ENCODE measurements around the gene ASTN2.

Gene ASTN2

DNA sequence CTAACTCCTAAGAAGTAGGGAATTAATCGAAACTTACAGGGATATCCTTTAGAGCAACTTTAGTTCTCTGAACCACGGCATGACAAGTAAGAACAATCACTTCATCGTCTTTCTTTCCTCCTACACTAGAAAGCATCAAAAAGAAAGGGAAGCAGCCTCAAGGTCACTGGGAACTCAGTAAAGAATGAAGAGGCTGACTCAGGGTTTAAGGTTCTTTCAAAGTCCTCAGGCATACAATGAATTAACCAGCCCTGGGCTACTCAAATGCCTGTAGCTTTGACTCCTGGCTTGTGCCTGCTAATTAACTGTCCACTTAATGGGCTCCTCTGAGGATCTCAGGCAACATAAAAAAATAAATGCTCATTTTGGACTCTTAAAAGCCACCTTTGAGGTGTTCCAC lies 625.8 kb downstream of the ASTN2 start:
- DNase-seq, result no peak

DNA sequence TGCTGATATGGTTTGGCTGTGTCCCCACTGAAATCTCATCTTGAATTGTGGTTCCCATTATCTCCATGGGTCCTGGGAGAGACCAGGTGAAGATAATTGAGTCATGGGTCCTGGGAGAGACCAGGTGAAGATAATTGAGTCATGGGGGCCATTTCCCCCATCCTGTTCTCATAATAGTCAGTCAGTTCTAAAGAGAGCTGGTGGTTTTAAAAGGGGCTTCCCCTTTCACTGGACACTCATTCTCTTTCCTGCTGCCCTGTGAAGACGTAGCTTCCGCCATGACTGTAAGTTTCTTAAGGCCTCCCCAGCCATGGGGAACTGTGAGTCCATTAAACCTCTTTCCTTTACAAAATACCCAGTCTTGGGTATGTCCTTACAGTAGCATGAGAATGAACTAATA lies 628.1 kb downstream of the ASTN2 start:
- no peak for DNase-seq

DNA sequence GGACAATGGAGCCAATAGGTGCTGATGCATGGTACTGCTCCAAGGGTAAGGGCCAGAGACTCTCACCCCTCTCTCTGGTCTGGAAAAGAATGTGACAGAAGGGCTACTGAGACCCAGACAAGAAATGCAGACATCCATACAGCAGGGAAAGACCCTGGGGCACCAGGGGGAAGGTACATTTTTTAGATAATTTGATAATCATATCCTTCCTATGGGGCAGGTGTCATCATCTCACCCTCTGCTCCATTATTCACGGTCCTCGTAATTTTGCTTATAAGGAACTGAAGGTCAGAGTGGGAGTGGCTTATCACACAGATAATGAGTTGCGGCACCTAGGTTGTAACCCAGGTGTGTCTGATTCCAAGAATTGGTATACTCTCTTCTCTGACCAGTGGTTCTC lies 637.7 kb downstream of the ASTN2 start:
- DNase-seq, result no peak

DNA sequence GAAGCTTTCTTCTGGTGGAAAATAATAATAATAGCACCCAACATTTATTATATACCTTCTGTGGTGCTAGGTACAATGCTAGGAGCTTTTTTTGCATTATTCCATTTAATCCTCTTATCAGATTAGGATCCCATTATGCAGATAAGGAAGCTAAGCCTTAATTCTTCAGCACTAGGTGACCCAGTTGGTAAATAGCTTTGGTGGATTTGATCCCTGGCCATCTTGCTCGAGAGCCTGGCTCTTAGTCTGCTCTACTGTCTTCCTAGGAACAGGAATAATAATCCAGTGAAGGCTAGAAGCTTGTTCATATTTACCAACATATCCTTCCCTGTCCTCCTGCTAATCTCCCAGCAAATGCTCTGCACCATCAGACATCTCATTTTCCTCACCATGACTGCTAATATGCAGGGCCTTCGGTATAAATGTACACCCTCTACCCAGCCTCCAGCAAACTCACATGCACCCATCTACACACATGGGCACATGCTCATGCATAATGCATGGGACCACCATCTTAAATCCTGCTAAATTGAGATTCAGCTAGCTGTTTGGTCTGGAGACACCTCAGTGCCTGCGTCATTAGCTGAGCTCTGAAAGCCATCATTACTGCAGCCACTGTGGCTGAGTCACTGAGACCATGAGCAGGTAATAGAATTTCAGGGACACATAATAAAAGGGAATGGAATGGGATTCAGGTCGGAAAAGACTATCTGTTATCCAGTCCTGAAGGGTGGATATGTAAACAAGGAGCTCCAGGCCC lies 640.3 kb downstream of the ASTN2 start:
- no peak for DNase-seq

DNA sequence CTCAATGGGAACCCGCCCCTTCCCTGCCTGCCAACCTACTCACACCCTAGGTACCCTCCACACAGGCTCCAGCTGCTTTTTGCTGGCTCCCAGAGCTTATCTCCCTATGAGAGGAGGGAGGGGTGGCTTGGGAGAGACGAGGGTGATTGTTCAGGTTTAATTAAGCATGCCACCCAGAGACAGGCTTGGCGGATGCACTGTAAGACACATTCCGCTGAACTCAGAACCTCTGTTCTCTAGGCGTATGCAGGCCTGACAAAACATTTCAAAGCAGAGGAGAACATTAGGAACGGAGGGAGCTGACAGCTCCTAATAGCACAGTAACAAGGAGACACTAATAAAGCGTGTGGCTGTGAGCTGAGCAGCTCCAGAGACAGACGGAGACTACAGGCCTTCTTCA lies 647.6 kb downstream of the ASTN2 start:
- no peak for DNase-seq

DNA sequence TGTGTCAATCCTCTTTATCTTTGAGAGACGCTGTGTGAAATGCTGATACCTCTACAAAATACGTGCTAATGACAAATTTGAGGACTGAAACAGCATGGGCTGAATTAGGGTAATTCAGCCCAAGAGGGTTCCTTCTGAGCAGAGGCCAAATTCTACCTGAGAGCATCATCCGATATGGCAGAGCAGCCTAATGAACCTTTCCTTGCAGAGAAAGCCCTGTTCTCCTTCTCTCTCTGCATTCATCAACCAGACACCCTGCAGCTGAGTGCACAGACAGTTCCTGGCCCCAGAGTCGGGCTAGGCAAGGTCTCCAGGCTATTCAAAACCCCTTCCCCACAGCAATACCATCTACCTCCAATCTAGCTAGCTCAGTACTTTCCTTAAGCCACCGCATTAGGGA lies 649.8 kb downstream of the ASTN2 start:
- DNase-seq, result no peak

DNA sequence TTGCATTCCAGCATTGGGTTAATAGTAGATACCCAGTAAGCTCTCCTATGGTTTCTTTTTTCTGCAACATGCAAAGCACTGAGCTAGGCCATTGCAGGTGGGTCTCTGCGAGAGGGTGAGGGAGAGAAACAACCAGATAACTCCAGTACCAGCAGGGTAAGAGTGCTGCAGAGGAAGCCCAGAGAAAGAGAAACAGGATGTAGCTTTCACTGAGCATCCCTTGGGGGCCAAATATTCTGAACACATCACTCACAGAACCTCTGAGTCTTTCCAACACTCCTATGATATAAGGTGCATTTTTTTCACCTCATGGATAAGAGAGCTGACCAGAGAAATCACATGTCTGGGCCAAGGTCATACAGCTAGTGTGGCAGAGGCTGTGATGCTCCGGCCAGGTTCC lies 651.1 kb downstream of the ASTN2 start:
- DNase-seq, result no peak

DNA sequence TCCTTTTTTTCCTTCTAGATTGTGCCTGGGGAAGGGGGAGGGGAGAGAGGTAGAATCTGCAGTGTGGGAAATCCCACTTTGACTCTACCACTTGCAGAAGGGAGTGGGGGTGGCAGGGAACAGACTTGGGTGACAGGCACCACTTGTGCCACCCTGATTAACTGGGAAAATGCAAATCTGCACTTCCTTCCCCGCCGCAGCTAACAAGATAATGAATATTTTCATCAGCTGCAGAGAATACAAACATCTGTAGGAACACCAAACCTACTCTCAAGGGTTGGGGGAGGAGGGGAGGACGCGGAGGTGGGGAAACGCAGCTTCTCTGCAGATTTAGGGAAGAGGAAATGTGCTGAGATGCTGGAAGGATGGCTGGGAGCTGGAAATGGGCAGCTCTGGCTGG lies 654.2 kb downstream of the ASTN2 start:
- no peak for DNase-seq

DNA sequence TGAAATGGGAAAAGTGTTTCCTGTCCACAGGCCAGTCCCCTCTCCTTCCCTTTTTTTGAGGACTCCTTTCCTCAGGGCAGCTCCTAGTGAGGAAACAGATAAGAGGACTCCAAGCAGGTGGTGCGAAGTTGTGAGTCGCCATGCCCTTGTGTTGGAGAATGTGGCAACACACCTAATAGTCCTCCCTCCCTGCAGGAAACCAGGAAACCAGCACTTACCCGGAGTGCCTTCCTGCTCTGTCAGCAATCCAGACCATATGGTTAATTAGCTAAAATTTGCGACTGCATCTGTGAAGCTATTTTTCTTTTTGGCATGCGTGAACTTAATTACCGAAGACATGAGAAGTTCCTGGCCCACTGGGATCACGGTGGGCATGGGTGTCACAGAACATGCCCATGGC lies 657.8 kb downstream of the ASTN2 start:
- no peak for DNase-seq

DNA sequence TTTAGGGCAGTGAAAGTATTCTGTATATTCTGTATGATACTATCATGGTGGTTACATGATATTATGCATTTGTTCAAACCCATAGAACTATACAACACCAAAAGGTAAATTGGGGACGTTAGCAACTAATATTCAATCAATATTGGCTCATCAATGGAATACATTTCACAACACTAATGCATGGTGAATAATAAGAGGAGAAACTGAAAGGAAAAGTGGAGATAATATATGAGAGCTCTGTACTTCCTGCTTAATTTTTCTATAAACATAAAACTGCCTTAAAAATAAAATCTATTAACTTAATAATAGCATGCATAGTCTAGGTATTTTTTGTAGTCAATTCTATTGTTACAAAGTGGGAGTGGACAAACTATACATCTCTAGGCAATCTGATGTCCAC lies 661.5 kb downstream of the ASTN2 start:
- DNase-seq, result no peak

DNA sequence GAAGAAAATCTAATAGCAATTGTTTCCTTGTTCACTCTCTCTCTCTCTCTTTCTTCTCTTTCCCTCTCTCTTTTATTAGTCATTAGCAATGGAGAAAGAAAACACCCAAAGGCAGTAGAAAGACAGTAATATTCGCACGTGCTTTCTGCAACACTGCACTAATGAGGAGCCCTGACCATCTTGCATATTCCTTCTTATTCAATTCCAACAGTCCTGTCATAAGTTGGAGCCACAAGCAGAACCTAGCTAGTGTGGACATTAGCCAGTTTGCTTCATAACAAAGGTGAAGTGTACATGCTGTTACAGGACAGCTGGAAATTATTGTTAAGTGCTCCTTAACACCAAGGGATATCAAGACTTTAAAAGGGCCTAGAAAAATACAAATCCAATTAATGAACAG lies 664.3 kb downstream of the ASTN2 start:
- DNase-seq, result no peak

DNA sequence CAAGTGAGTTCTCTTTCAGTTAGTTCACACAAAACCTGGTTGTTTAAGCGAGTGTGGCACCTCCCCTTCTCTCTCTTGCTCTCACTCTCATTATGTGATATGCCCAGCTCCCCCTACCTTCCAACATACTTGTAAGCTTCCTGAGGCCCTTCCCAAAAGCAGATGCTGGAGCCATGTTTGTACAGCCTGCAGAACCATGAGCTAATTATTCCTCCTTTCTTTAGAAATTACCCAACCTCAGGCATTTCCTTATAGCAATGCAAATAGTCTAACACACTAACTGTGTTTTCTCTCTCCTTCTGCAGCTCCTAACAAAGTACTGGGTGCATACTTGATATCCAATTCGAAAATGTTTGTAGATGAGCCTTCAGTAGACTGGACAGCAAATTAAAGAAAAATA lies 665.1 kb downstream of the ASTN2 start:
- no peak for DNase-seq

DNA sequence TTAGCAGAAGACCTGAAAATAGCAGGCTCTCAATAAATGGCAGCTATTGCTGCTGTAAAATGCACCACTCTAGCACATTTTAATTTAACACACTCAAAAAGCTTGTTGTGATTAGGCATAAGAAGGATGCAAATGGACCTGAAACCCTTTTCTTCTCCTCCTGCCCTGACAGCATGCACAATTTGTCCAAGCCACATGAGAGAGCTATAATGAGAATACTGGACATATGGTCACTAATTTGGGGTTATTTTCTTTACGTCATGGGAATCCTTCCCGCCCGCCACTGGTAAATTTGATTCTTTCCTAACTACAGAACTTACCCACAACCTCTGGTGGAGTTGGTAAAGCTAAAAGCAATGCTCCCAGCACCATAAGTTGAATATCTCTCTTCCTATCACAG lies 665.7 kb downstream of the ASTN2 start:
- DNase-seq, result no peak

DNA sequence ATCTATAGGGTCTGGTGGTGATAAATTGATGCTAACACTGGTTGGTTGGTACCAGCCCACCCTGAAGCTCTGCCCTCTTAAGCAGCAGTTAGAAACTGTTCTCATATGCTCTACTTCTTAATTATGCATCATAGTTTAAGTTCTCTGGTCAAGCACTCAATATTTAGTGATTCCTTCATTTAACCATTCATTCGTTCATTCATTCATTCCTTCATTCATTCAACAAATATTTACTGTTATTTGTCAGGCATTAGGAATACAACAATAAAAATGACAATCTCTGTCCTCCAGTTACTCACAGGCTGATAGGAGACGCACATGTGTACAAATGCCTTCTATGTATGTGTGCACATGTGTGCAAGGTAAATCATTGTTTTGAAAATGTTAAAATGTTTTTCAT lies 673.1 kb downstream of the ASTN2 start:
- DNase-seq, result no peak

DNA sequence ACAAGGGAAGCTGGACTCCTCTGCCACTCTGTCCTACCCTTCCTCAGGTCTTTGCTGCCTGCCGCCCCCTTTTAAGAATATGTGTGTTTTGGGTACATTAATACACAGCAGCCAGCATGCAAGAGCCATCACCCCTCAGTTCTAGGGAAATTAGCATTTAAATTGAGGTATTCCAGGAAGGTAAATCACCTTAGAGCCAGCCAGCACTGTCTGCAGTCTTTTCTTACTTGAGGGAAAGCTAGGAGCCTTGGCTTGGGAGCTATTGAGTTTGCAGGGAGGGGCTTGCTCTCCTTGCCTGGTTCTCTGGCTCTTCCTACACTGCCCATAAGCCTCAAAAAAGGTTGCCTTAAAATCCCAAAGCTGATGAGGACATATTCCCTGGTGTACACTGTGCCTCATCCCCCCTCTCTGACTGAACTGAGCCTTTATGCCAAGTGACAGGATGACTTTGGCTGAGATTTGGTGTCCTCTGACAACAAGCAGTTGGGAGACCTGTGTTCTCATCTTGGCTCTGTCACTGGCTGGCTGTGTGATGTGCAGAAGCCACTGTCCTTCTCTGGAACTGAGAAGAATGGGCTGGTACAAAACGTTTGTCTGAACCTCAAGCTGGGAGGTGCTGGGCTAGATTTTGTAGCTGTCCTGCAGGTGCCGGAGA lies 673.6 kb downstream of the ASTN2 start:
- DNase-seq, result no peak

DNA sequence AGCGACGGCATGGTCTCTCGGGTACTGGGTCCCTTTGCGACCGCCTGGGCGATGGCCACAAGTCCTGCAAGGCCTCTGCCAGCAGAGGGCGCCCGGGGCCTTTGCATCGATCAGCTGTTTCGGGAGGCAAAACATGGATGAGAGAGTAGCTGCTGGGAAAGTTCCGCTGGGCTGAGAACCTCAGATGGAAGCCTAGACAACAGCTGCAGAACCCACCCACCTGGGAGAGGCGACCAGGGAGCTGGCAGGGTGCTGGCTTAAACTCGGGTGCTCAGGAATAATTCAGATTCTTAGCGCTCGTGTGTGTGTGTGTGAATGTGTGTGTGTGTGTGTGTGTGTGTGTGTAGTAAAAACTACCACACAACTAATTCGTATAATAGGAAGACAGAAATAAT lies 677.7 kb downstream of the ASTN2 start:
- DNase-seq, result peak; percentile 55

DNA sequence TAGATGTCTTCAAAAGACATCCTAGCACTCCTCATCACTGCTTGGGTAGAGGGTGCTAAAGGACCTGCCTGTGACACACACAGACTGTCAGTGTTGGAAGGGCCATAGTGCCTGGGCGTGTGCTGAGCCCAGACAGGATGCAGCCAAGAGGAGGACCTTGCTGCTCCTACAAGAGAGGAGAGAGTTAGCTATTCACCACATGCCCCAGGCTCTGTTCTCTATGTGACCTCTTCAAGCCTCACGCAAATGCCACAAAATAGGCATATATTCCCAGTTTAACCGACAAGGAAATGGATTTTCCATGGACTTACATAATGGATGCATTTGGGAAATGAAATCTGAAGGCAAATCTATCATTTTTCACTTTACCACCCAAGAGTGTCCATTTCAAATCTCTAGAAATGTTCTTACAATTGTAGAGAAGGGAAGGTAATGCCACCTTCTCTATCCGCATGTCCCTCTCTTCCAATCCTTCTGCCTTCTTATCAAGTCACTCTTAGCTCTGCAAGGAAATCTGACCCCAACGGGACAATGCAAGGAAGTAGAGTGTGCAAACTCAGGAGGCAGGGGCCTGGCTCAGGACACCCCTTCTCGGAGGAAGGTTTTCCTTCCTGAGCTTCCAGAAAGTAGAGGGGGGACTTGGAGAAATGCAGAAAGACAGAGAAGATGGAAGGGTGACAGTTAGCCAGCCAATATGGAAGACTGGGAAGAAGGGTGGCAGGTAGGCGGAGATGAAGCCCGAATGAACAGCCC lies 678.3 kb downstream of the ASTN2 start:
- DNase-seq, result no peak

DNA sequence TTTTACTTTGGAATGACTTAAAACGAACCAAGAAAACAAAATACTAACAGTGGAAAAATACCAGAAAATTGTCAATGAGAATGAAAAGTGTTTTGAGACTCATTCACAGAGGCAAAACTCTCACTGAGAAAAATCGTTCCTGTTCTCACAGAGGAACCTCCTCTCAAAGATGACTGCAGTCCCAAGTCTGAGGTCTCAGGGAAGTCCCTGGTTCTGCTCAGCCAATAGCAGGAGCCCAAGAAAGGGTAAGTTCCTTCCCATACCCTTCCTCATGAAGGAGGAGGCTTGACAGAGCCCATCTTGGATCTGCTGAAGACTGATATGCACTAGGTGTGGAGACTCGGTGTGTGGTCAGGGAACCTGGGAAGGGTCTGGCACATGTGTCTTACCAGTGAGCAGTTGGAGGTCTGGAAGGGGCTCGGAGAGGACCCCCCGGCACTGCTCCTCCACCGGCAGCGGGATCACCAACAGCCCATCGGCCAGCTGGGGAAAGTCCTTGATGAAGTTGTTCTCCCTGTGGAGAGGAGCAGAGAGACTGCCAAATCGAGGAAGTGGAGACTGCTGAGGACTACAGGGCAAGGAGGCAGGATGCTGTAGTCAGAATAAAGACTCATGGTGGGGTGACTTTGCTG lies 681.7 kb downstream of the ASTN2 start:
- no peak for DNase-seq

DNA sequence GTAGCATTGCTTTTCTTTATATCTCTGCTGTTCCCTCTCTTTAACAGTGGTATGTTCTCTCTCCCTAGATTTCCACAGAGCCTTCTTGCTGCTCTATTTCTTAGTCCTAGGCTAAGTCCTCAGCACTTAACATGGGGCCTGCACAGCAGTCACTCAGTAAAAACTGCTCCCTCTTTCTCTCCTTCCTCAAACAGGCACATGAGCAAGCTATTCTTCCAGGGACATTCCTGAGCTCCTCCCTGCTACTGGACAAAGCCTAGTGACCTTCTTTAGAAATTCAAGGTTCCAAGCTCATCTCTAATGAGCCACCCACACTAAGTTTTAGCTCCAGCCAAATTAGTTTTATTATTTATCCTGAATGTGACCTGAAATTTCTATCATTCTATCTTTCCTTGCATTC lies 688.3 kb downstream of the ASTN2 start:
- DNase-seq, result no peak

DNA sequence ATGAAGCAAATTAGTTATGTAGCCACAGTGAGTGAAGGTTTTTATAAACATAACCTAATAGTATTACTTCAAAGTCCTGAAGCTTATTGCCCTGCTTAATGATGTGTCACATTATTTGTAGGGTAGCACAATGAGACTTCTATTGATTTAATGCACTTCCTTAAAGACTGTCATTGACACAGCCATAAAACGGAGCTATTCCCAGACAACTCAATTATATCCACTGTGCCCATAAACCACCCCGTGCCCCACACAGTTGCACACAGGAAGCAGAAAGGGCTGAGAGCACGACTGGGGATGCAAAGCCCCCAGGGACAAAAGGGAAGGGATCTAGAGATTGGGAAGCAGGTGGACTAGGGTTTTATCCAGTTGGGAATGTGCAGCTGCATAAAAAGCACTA lies 690.7 kb downstream of the ASTN2 start:
- no peak for DNase-seq

DNA sequence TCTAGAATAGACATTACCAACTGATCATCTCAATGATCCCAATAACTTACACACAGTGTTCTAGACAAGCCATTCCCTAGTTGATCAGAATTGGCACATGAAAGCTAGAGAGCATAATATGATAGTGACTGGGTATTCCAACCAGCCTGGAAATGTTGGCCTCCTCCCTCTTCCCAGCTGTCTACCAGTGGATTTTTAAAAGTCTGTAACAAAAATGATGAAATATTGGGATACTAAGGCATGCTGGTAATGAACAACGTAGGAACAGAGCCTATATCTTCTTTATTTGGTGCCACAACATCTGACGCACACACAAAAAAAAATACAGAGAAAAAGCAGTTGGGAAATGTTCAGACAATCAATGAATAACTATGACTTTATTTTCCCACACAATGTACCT lies 692.9 kb downstream of the ASTN2 start:
- no peak for DNase-seq

DNA sequence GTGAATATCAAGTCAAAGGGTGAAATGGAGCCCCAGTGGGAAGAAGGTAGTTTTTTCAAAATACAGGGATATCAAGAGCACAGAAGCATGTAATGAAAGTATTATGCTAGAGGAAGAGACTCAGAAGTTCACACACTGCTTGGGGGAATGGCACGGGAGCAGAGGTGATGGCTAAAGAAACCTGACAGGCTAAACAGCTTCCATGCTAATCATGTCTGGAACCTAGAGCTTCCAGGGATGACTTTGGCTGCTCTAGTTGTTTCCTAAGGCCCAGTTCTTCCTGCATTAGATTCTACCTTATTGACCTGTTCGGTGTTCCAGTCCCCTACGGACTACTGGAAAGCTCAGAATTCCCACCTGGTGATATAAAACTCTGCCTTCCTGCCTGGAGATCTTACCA lies 693.4 kb downstream of the ASTN2 start:
- DNase-seq, result no peak

DNA sequence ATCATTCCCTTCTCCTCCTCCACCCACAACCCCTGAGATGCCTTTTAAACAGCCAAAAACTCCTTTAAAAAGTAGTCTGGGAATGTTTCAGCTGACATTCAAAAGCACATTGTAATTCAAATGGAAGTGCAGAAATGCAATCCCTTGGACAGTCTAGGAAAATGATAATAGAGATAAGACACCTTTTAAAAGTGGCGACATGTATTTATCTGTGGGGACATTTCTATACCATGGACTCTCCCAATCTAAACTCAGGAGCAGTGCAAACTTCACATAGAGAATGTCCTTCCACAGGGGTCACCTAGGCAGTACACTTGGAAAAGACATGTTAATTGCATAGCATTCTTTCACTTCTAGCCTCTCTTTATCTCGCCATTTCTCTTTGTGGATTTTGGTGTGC lies 694.7 kb downstream of the ASTN2 start:
- no peak for DNase-seq

DNA sequence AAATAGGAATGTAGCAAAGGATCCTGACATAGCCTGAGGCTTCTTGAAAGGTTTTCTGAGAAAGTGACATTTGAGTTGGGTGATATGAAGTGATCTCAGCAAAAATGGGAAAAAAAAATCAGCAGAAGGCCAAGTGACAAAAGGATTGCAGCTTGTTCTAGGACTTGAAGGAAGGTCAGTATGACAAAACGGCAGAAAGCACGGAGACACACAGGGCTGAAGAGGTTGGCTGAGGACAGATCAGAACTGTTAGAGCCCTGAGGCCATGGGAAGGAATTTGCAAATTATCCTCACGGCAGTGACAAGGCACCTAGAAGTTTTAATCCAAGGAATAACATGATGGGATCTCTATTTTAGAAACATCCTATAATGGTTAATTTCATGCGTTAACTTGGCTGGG lies 696.7 kb downstream of the ASTN2 start:
- DNase-seq, result no peak
